ENCODE measurements around the gene HOXA7. TPM values are rescaled to one million over a fixed set of nuclear protein-coding genes. Genes with fewer than 3 reads are reported as not detected.

Gene HOXA7
- total and polyA plus RNA-seq, 4 experiments from 2014 or later: not detected

- H3K4me3 ChIP-seq (ENCODE audit: low read length in 2 of 2): no peak overlapping the region
- H3K9me3 ChIP-seq (ENCODE audit: control insufficient read depth in 1 of 2, low read length in 2 of 2): no peaks in the 10 kb centered on the region
- Mint-ChIP-seq H3K4me3 (no peak overlapping the region), H3K27me3 (peaks cover 8 to 9% of the 10 kb centered on the region in 2 donors), H3K27ac (no peak overlapping the region), H3K4me1 (no peaks in the 10 kb centered on the region), H3K9me3 (no peaks in the 10 kb centered on the region), H3K36me3 (no peaks in the 10 kb centered on the region)
- no peaks in the 10 kb centered on the region for H3K4me1 ChIP-seq (ENCODE audit: insufficient read depth, low read length)
- CTCF ChIA-PET (ENCODE audit: partially characterized antibody): interaction anchor here (1.3 kb wide), 1 partner anchor 45 kb away, joined by 3 read pairs; no protein-coding TSS in a partner anchor
- no peaks in the 10 kb centered on the region for H3K36me3 ChIP-seq (ENCODE audit: insufficient read depth, low read length)
- no peak for DNase-seq
- intact Hi-C loops (cut with micrococcal nuclease): no loop called here
- no peaks in the 10 kb centered on the region for H3K27me3 ChIP-seq (ENCODE audit: insufficient read depth, low read length)
- POLR2A ChIA-PET (ENCODE audit: partially characterized antibody): no interaction called here
- H3K27ac ChIP-seq (ENCODE audit: low read depth, low read length): no peak overlapping the region
Observed at GRCh38 chr7:27114881-27115220, 41.6 kb downstream of the HOXA7 start.

GRCh38 chr7:27113991-27114769 lies 42.3 kb downstream of the HOXA7 start:
- POLR2A ChIA-PET (ENCODE audit: partially characterized antibody): no interaction called here
- H3K36me3 ChIP-seq (ENCODE audit: insufficient read depth, low read length): no peaks in the 10 kb centered on the region
- Mint-ChIP-seq H3K36me3 (no peaks in the 10 kb centered on the region), H3K27me3 (peaks cover 6 to 8% of the 10 kb centered on the region in 2 donors), H3K9me3 (no peaks in the 10 kb centered on the region), H3K27ac (no peak overlapping the region), H3K4me3 (no peak overlapping the region), H3K4me1 (no peaks in the 10 kb centered on the region)
- H3K4me1 ChIP-seq (ENCODE audit: insufficient read depth, low read length): no peaks in the 10 kb centered on the region
- no peak overlapping the region for H3K4me3 ChIP-seq (ENCODE audit: low read length in 2 of 2)
- H3K9me3 ChIP-seq (ENCODE audit: control insufficient read depth in 1 of 2, low read length in 2 of 2): no peaks in the 10 kb centered on the region
- intact Hi-C loops (cut with micrococcal nuclease): no loop called here
- no peak overlapping the region for H3K27ac ChIP-seq (ENCODE audit: low read depth, low read length)
- no peak for DNase-seq
- H3K27me3 ChIP-seq (ENCODE audit: insufficient read depth, low read length): no peaks in the 10 kb centered on the region
- CTCF ChIA-PET (ENCODE audit: partially characterized antibody): interaction anchor here (1.3 kb wide), 1 partner anchor 45 kb away, joined by 3 read pairs; no protein-coding TSS in a partner anchor

GRCh38 chr7:27112955-27113949 lies 43.2 kb downstream of the HOXA7 start:
- Histone ChIP-seq H3K27me3 (ENCODE audit: insufficient read depth, low read length) (no peaks in the 10 kb centered on the region), H3K36me3 (ENCODE audit: insufficient read depth, low read length) (no peaks in the 10 kb centered on the region), H3K27ac (ENCODE audit: low read depth, low read length) (no peak overlapping the region), H3K4me1 (ENCODE audit: insufficient read depth, low read length) (no peaks in the 10 kb centered on the region), H3K9me3 (ENCODE audit: control insufficient read depth in 1 of 2, low read length in 2 of 2) (no peaks in the 10 kb centered on the region), H3K4me3 (ENCODE audit: low read length in 2 of 2) (no peak overlapping the region)
- Mint-ChIP-seq H3K4me3 (no peak overlapping the region), H3K4me1 (no peaks in the 10 kb centered on the region), H3K27me3 (peaks cover 1 to 6% of the 10 kb centered on the region in 2 donors), H3K36me3 (no peaks in the 10 kb centered on the region), H3K9me3 (peaks cover 0 to 2% (median 0%) of the 10 kb centered on the region in 8 donors), H3K27ac (no peak overlapping the region)
- intact Hi-C loops (cut with micrococcal nuclease): no loop called here
- POLR2A ChIA-PET (ENCODE audit: partially characterized antibody): no interaction called here
- CTCF ChIA-PET (ENCODE audit: partially characterized antibody): no interaction called here
- no peak for DNase-seq

GRCh38 chr7:27112361-27112760 lies 44.1 kb downstream of the HOXA7 start:
- Mint-ChIP-seq H3K36me3 (no peaks in the 10 kb centered on the region), H3K4me3 (no peak overlapping the region)

GRCh38 chr7:27111751-27112277 lies 44.7 kb downstream of the HOXA7 start:
- Mint-ChIP-seq H3K27ac (no peak overlapping the region), H3K4me1 (no peaks in the 10 kb centered on the region), H3K9me3 (peaks cover 0 to 2% (median 0%) of the 10 kb centered on the region in 8 donors), H3K27me3 (peaks cover 0 to 6% of the 10 kb centered on the region in 2 donors), H3K4me3 (no peak overlapping the region), H3K36me3 (no peaks in the 10 kb centered on the region)
- ChIA-PET POLR2A (ENCODE audit: partially characterized antibody) (no interaction called here), CTCF (ENCODE audit: partially characterized antibody) (no interaction called here)
- Histone ChIP-seq H3K27ac (ENCODE audit: low read depth, low read length) (no peak overlapping the region), H3K27me3 (ENCODE audit: insufficient read depth, low read length) (no peaks in the 10 kb centered on the region), H3K9me3 (ENCODE audit: control insufficient read depth in 1 of 2, low read length in 2 of 2) (no peaks in the 10 kb centered on the region), H3K4me1 (ENCODE audit: insufficient read depth, low read length) (no peaks in the 10 kb centered on the region), H3K4me3 (ENCODE audit: low read length in 2 of 2) (no peak overlapping the region), H3K36me3 (ENCODE audit: insufficient read depth, low read length) (no peaks in the 10 kb centered on the region)
- intact Hi-C loops (cut with micrococcal nuclease): no loop called here
- DNase-seq: no peak

More at GRCh38 chr7:27112361-27112760, 44.1 kb downstream of the HOXA7 start:
- Mint-ChIP-seq H3K4me1 (no peaks in the 10 kb centered on the region), H3K27ac (no peak overlapping the region), H3K27me3 (peaks cover 0 to 6% of the 10 kb centered on the region in 2 donors), H3K9me3 (peaks cover 0 to 2% (median 0%) of the 10 kb centered on the region in 8 donors)
- Histone ChIP-seq H3K36me3 (ENCODE audit: insufficient read depth, low read length) (no peaks in the 10 kb centered on the region), H3K27me3 (ENCODE audit: insufficient read depth, low read length) (no peaks in the 10 kb centered on the region), H3K9me3 (ENCODE audit: control insufficient read depth in 1 of 2, low read length in 2 of 2) (no peaks in the 10 kb centered on the region), H3K27ac (ENCODE audit: low read depth, low read length) (no peak overlapping the region), H3K4me1 (ENCODE audit: insufficient read depth, low read length) (no peaks in the 10 kb centered on the region), H3K4me3 (ENCODE audit: low read length in 2 of 2) (no peak overlapping the region)
- ChIA-PET POLR2A (ENCODE audit: partially characterized antibody) (no interaction called here), CTCF (ENCODE audit: partially characterized antibody) (no interaction called here)
- intact Hi-C loops (cut with micrococcal nuclease): no loop called here
- DNase-seq: no peak

- H3K4me3 Mint-ChIP-seq: no peak overlapping the region
- peaks cover under 1 to 6% of the 10 kb centered on the region in 2 donors for H3K27me3 Mint-ChIP-seq
- POLR2A ChIA-PET (ENCODE audit: partially characterized antibody): no interaction called here
- CTCF ChIA-PET (ENCODE audit: partially characterized antibody): interaction anchor here (1.0 to 1.5 kb wide), 2 partner anchors 28 to 429 kb away, joined by 3 read pairs; no protein-coding TSS in a partner anchor
- H3K36me3 ChIP-seq (ENCODE audit: insufficient read depth, low read length): no peaks in the 10 kb centered on the region
- no peak overlapping the region for H3K27ac ChIP-seq (ENCODE audit: low read depth, low read length)
- H3K4me1 Mint-ChIP-seq: no peaks in the 10 kb centered on the region
- peaks cover 0 to 2% (median 0%) of the 10 kb centered on the region in 8 donors for H3K9me3 Mint-ChIP-seq
- intact Hi-C loops (cut with micrococcal nuclease): no loop called here
- H3K27me3 ChIP-seq (ENCODE audit: insufficient read depth, low read length): no peaks in the 10 kb centered on the region
- no peaks in the 10 kb centered on the region for H3K36me3 Mint-ChIP-seq
- H3K4me1 ChIP-seq (ENCODE audit: insufficient read depth, low read length): no peaks in the 10 kb centered on the region
- no peak overlapping the region for H3K4me3 ChIP-seq (ENCODE audit: low read length in 2 of 2)
- H3K27ac Mint-ChIP-seq: no peak overlapping the region
- H3K9me3 ChIP-seq (ENCODE audit: control insufficient read depth in 1 of 2, low read length in 2 of 2): no peaks in the 10 kb centered on the region
- DNase-seq: no peak
Observed at GRCh38 chr7:27111042-27111750, 45.3 kb downstream of the HOXA7 start.

All from CD4-positive, alpha-beta memory T cell (primary cell).